GM23338 (cell line): Measurements from ENCODE around the gene OS9. TPM values are rescaled to one million over a fixed set of nuclear protein-coding genes. Genes with fewer than 3 reads are reported as not detected.
A peak's percentile ranks its signal among the peaks of the same experiment; 100 is the strongest.

Experiments used
- ATAC-seq: fragments of 200-7000 bp; cut with Tn5 transposase; 3 replicates; pipeline ENCODE4 v1.9.1; 2020
- DNase-seq: peaks from one replicate; pipeline ENCODE4 v3.0.0-alpha.2; 2015; ENCODE audit warnings: low spot score
- H2AFZ ChIP-seq: fragments of 200-600 bp; sonication (generic); 2 replicates; pipeline ENCODE4 v1.8.0; 2016; ENCODE audit warnings: antibody characterized with exemption, mild to moderate bottlenecking, moderate library complexity
- H3F3A ChIP-seq: fragments of 200-600 bp; sonication (generic); replicated peaks from 2 replicates; pipeline ENCODE4 v1.8.0; 2017; ENCODE audit warnings: antibody characterized with exemption, mixed run types, low read depth
- H3K27ac ChIP-seq: fragments of 200-600 bp; sonication (generic); 2 replicates; pipeline ENCODE4 v1.6.1; 2016; ENCODE audit warnings: low read depth
- H3K27me3 ChIP-seq: fragments of 200-600 bp; sonication (generic); 2 replicates; pipeline ENCODE4 v1.8.0; 2016; ENCODE audit warnings: mild to moderate bottlenecking, mixed run types, moderate library complexity; ENCODE audit not compliant: insufficient read depth
- H3K36me3 ChIP-seq: fragments of 200-600 bp; sonication (generic); 2 replicates; pipeline ENCODE4 v1.8.0; 2016; ENCODE audit warnings: mild to moderate bottlenecking; ENCODE audit not compliant: insufficient read depth
- H3K4me1 ChIP-seq: fragments of 200-600 bp; sonication (generic); 2 replicates; pipeline ENCODE4 v1.8.0; 2016; ENCODE audit warnings: mild to moderate bottlenecking, moderate library complexity; ENCODE audit not compliant: insufficient read depth
- H3K4me2 ChIP-seq: fragments of 200-600 bp; sonication (generic); 2 replicates; pipeline ENCODE4 v1.7.1; 2017; ENCODE audit warnings: mixed run types
- H3K4me3 ChIP-seq: fragments of 200-600 bp; sonication (generic); 2 replicates; pipeline ENCODE4 v1.6.1; 2016; ENCODE audit warnings: mixed run types
- H3K79me2 ChIP-seq: fragments of 200-600 bp; sonication (generic); replicated peaks from 2 replicates; pipeline ENCODE4 v1.8.0; 2017; ENCODE audit warnings: mild to moderate bottlenecking; ENCODE audit not compliant: insufficient read depth
- H3K9me2 ChIP-seq: fragments of 200-600 bp; sonication (generic); 2 replicates; pipeline ENCODE4 v1.8.0; 2017; ENCODE audit not compliant: insufficient read depth
- H4K20me1 ChIP-seq: fragments of 200-600 bp; sonication (generic); replicated peaks from 2 replicates; pipeline ENCODE4 v1.8.0; 2017; ENCODE audit warnings: mild to moderate bottlenecking; ENCODE audit not compliant: insufficient read depth
- H3K27ac Mint-ChIP-seq: 2 replicates; pipeline ENCODE4 v1.8.0; 2020; ENCODE audit warnings: inconsistent platforms, mild to moderate bottlenecking, moderate library complexity, mixed read lengths
- H3K27me3 Mint-ChIP-seq: 3 replicates; pipeline ENCODE4 v1.8.0; 2022; ENCODE audit warnings: low read depth, mild to moderate bottlenecking, moderate library complexity, mixed read lengths, inconsistent platforms; ENCODE audit not compliant: insufficient read depth, poor library complexity
- H3K36me3 Mint-ChIP-seq: 3 replicates; pipeline ENCODE4 v1.8.0; 2021; ENCODE audit warnings: low read depth, mild to moderate bottlenecking, inconsistent platforms, moderate library complexity, mixed read lengths
- H3K4me1 Mint-ChIP-seq: 3 replicates; pipeline ENCODE4 v1.8.0; 2020; ENCODE audit warnings: mild to moderate bottlenecking, inconsistent platforms, mixed read lengths
- H3K4me3 Mint-ChIP-seq: 3 replicates; pipeline ENCODE4 v1.8.0; 2021; ENCODE audit warnings: moderate library complexity, mild to moderate bottlenecking, inconsistent platforms, mixed read lengths
- H3K9me3 Mint-ChIP-seq: 3 replicates; pipeline ENCODE4 v1.8.0; 2020; ENCODE audit warnings: moderate library complexity, mild to moderate bottlenecking, inconsistent platforms, mixed read lengths
- CREB1 ChIP-seq: fragments of 250-450 bp; sonication (Bioruptor Pico); IDR thresholded peaks from 2 replicates; pipeline ENCODE4 v1.5.0; 2020; ENCODE audit warnings: low read depth, mild to moderate bottlenecking, moderate library complexity
- CTCF ChIP-seq, 2 experiments: fragments of 200-600 bp in 1 of 2; sonication (generic) in 1 of 2; conservative IDR thresholded peaks; 2 replicates each; pipeline versions ENCODE4 v1.5.1 to v1.6.1; 2016 to 2017; ENCODE audit warnings: antibody characterized with exemption in 2 of 2, low read depth in 2 of 2, mild to moderate bottlenecking in 2 of 2, moderate library complexity in 1 of 2
- EZH2phosphoT487 ChIP-seq: fragments of 200-600 bp; sonication (generic); IDR thresholded peaks from one replicate; pipeline ENCODE4 v1.8.1; 2018; ENCODE audit warnings: antibody characterized with exemption; ENCODE audit not compliant: unreplicated experiment
- STAT1 ChIP-seq: IDR thresholded peaks from one replicate; pipeline ENCODE4 v1.6.1; 2016; ENCODE audit warnings: antibody characterized with exemption; ENCODE audit not compliant: unreplicated experiment
- ZNF114 ChIP-seq: fragments of 250-450 bp; sonication (Bioruptor Pico); IDR thresholded peaks from 2 replicates; pipeline ENCODE4 v1.5.0; 2020; ENCODE audit warnings: mild to moderate bottlenecking, moderate library complexity
- ZNF462 ChIP-seq: fragments of 250-450 bp; sonication (Bioruptor Pico); IDR thresholded peaks from 2 replicates; pipeline ENCODE4 v1.5.0; 2020; ENCODE audit warnings: mild to moderate bottlenecking, moderate library complexity
- polyA plus RNA-seq: library from polyadenylated mRNA; unstranded; fragments of >200 nt; fragmentation: Nextera tagmentation; extraction: Ambion mirVana; gene quantifications from 2 replicates; pipeline ENCODE4 v1.2.1, GENCODE V29; 2016
- total RNA-seq: library from RNA; depleted of rRNA; stranded (reverse); fragments of >200 nt; shearing (Covaris generic); gene quantifications from 2 replicates; pipeline ENCODE4 v1.2.3, GENCODE V29; 2014

OS9 gene
- total and polyA plus RNA-seq, 2 experiments from 2014 or later = 27.5 to 79.7 TPM

GRCh38 chr12:57694459-57695019 lies 607 bp downstream of the OS9 start:
- Mint-ChIP-seq H3K4me3 (no peak overlapping the region), H3K27me3 (peaks cover 4% of the 10 kb centered on the region), H3K9me3 (no peaks in the 10 kb centered on the region), H3K27ac (no peak overlapping the region), H3K4me1 (no peaks in the 10 kb centered on the region), H3K36me3 (peaks cover 11% of the 10 kb centered on the region)
- H4K20me1 ChIP-seq = no peaks in the 10 kb centered on the region
- H3F3A ChIP-seq = no peaks in the 10 kb centered on the region
- peak overlapping the region; percentile 84 for H3K4me2 ChIP-seq
- H3K9me2 ChIP-seq = no peaks in the 10 kb centered on the region
- H3K36me3 ChIP-seq = no peaks in the 10 kb centered on the region
- H3K27ac ChIP-seq = no peak overlapping the region
- peak; percentile 7; the same call in 2 of the 3 replicates for ATAC-seq
- H3K4me1 ChIP-seq = peaks cover 4% of the 10 kb centered on the region; the same call in 1 of the 2 replicates
- H3K79me2 ChIP-seq = 0 out of 2 replicates have a peak, but pooled peaks cover 4% of the 10 kb centered on the region
- TF ChIP-seq EZH2phosphoT487 = no peak
- TF ChIP-seq ZNF462 (CRISPR knock-in tag) = no peak
- TF ChIP-seq STAT1 = no peak
- no peak for TF ChIP-seq CTCF (conservative IDR thresholded peaks at IDR 0.05; ENCODE audit: low read depth in 2 of 2)
- TF ChIP-seq CREB1 (CRISPR knock-in tag) = no peak
- TF ChIP-seq ZNF114 (CRISPR knock-in tag) = no peak
- no peaks in the 10 kb centered on the region for H3K27me3 ChIP-seq
- no peak for DNase-seq
- H2AFZ ChIP-seq = peak overlapping the region; percentile 3
- H3K4me3 ChIP-seq = peak overlapping the region; percentile 55
